PC-9 (cell line): ENCODE measurements around the gene KLHL17. TPM values are rescaled to one million over a fixed set of nuclear protein-coding genes. Genes with fewer than 3 reads are reported as not detected.

Experiments used
- BruUV-seq: library from RNA; stranded (reverse); fragments of 400-500 nt; replicated peaks from 2 replicates; lab custom pipeline; 2021; lab: Mats Ljungman, UMichigan
- CTCF ChIA-PET: fragments of 300-600 bp; sonication (Branson Sonifier 250); formaldehyde crosslinking; loops from one replicate; lab custom pipeline; 2022; ENCODE audit warnings: antibody characterized with exemption; lab: Charles Lee
- POLR2A ChIA-PET: fragments of 300-600 bp; sonication (Branson Sonifier 250); formaldehyde crosslinking; loops from one replicate; lab custom pipeline; 2022; ENCODE audit warnings: antibody characterized with exemption; ENCODE audit not compliant: unreplicated experiment; lab: Charles Lee
- DNase-seq, 2 experiments: peaks; one replicate each; pipeline versions ENCODE4 v3.0.0 to v3.0.0-alpha.2; 2015 to 2022; ENCODE audit warnings: mixed read lengths in 1 of 2
- H2AFZ ChIP-seq: fragments of 200-600 bp; sonication (generic); 2 replicates; pipeline ENCODE4 v1.8.1; 2017; ENCODE audit warnings: antibody characterized with exemption
- H3F3A ChIP-seq: fragments of 200-600 bp; sonication (generic); 2 replicates; pipeline ENCODE4 v1.8.1; 2017; ENCODE audit warnings: antibody characterized with exemption, mild to moderate bottlenecking, low read depth; ENCODE audit not compliant: insufficient read depth
- H3K27ac ChIP-seq: fragments of 200-600 bp; sonication (generic); 2 replicates; pipeline ENCODE4 v1.6.1; 2016; ENCODE audit warnings: mixed run types
- H3K27me3 ChIP-seq: fragments of 200-600 bp; sonication (generic); 2 replicates; pipeline ENCODE4 v1.6.1; 2016; ENCODE audit warnings: low read depth, mixed run types; ENCODE audit not compliant: insufficient read depth
- H3K36me3 ChIP-seq: fragments of 200-600 bp; sonication (generic); 2 replicates; pipeline ENCODE4 v1.6.1; 2016; ENCODE audit warnings: low read depth, mixed run types
- H3K4me1 ChIP-seq: fragments of 200-600 bp; sonication (generic); replicated peaks from 2 replicates; pipeline ENCODE4 v1.6.1; 2016; ENCODE audit warnings: mixed run types; ENCODE audit not compliant: insufficient read depth
- H3K4me2 ChIP-seq: fragments of 200-600 bp; sonication (generic); 2 replicates; pipeline ENCODE4 v1.6.1; 2017; ENCODE audit warnings: mixed run types
- H3K4me3 ChIP-seq: fragments of 200-600 bp; sonication (generic); 2 replicates; pipeline ENCODE4 v1.6.1; 2016; ENCODE audit warnings: mixed run types
- H3K79me2 ChIP-seq: fragments of 200-600 bp; sonication (generic); 2 replicates; pipeline ENCODE4 v1.6.1; 2017; ENCODE audit warnings: low read depth, mixed run types
- H3K9me2 ChIP-seq: fragments of 200-600 bp; sonication (generic); 2 replicates; pipeline ENCODE4 v1.8.1; 2017; ENCODE audit warnings: mild to moderate bottlenecking; ENCODE audit not compliant: insufficient read depth
- H3K9me3 ChIP-seq: fragments of 200-600 bp; sonication (generic); 2 replicates; pipeline ENCODE4 v1.8.1; 2016; ENCODE audit warnings: low read depth; ENCODE audit not compliant: insufficient read depth
- H4K20me1 ChIP-seq: fragments of 200-600 bp; sonication (generic); 2 replicates; pipeline ENCODE4 v1.8.1; 2017; ENCODE audit not compliant: insufficient read depth
- EZH2 ChIP-seq: fragments of 200-600 bp; sonication (generic); IDR thresholded peaks from 2 replicates; pipeline ENCODE4 v1.8.0; 2017; ENCODE audit warnings: antibody characterized with exemption, low read depth
- intact Hi-C: fragments of 100-400 bp; cut with micrococcal nuclease; formaldehyde crosslinking; loops from one replicate; pipeline ENCODE4 v1.10.0; 2022; ENCODE audit not compliant: unreplicated experiment
- total RNA-seq: library from RNA; stranded (reverse); gene quantifications from 2 replicates; pipeline ENCODE4 v1.2.3, GENCODE V29; 2021
- TF ChIP-seq, protein P1 (sequence below): fragments of 200-600 bp; sonication (generic); conservative IDR thresholded peaks from 2 replicates; pipeline ENCODE4 v1.6.1; 2017; ENCODE audit warnings: mixed run types, antibody characterized with exemption, mild to moderate bottlenecking, moderate library complexity

Gene KLHL17
- total RNA-seq, 1 experiment from 2014 or later: 22.7 TPM

DNA sequence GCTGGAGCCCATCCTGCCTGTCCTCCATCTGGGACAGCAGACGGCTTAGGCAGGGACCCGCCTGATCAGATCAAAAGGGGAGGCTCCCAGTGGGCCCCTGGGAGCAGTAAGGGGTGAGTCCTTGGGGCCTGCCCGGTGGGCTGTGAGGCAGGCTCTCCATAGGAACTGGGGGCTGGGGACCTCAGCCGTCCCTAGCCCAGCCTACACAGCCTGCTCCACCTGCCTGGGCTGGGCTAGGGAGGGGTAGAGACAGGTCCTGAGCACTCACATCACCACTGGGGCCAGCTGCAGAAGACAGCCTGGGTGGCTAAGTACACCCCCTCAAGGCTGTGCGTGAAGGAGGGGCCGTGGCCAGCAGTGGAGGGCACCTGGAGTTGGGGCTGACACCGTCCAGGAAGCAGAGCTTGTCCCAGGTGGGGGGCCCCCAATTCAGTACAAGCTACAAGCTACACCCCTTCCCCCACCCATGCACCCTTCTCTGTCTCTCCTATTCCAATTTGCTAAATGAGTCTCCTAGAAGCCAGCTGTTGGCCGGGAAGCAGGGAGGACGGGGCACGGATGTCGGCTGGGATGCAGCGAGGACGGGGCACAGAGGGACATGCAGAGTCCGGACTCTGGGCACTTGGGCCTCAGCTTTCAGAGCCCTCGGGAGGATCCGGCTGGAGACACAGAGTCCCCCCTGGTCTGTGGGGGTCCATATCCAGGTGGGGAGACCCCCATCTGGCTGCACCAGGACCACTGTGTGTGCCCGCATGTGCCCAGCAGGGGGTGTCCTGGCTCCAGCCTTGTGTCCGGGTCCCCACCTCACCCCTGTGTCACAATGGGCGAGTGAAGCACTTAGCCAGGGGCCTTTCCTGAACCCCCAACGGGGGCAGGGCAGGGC lies 54.7 kb downstream of the KLHL17 start:
- H3K36me3 ChIP-seq: no peaks in the 10 kb centered on the region
- CTCF ChIA-PET: no interaction called here
- 0 out of 2 replicates have a peak overlapping the region, but pooled peaks have one; percentile 74 for H3K27ac ChIP-seq
- peaks cover 12% of the 10 kb centered on the region for H3K4me1 ChIP-seq
- peak overlapping the region; percentile 87 for H3K4me2 ChIP-seq
- POLR2A ChIA-PET: no interaction called here
- H3K27me3 ChIP-seq: no peaks in the 10 kb centered on the region
- peaks cover 32% of the 10 kb centered on the region for H3F3A ChIP-seq
- no peaks in the 10 kb centered on the region for H3K79me2 ChIP-seq
- no TSS peak for BruUV-seq
- H3K9me3 ChIP-seq: no peaks in the 10 kb centered on the region
- H3K4me3 ChIP-seq: peak overlapping the region; percentile 65; the same call in 1 of the 2 replicates
- no peaks in the 10 kb centered on the region for H4K20me1 ChIP-seq
- DNase-seq: peak in 1 of 2 experiments; percentile 34
- no peaks in the 10 kb centered on the region for H3K9me2 ChIP-seq
- intact Hi-C loops: no loop called here
- TF ChIP-seq, protein P1, sequence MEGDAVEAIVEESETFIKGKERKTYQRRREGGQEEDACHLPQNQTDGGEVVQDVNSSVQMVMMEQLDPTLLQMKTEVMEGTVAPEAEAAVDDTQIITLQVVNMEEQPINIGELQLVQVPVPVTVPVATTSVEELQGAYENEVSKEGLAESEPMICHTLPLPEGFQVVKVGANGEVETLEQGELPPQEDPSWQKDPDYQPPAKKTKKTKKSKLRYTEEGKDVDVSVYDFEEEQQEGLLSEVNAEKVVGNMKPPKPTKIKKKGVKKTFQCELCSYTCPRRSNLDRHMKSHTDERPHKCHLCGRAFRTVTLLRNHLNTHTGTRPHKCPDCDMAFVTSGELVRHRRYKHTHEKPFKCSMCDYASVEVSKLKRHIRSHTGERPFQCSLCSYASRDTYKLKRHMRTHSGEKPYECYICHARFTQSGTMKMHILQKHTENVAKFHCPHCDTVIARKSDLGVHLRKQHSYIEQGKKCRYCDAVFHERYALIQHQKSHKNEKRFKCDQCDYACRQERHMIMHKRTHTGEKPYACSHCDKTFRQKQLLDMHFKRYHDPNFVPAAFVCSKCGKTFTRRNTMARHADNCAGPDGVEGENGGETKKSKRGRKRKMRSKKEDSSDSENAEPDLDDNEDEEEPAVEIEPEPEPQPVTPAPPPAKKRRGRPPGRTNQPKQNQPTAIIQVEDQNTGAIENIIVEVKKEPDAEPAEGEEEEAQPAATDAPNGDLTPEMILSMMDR: peak; percentile 66
- no peak for TF ChIP-seq EZH2
- no peak overlapping the region for H2AFZ ChIP-seq

Other genes with a start within 250 kb of the KLHL17 start
- 0.59 and 2.2 TPM in 2 replicates for gene SAMD11, start 36.7 kb upstream of the KLHL17 start, total RNA-seq
- gene NOC2L, start 1.3 kb upstream of the KLHL17 start, total RNA-seq: 86.4 and 100 TPM in 2 replicates
- gene PLEKHN1, start 5.9 kb downstream of the KLHL17 start, total RNA-seq: 9.1 and 11.9 TPM in 2 replicates
- gene PERM1, start 21.5 kb downstream of the KLHL17 start, total RNA-seq: 0.60 and 0.81 TPM in 2 replicates
- 19.2 and 41.8 TPM in 2 replicates for gene HES4, start 39.5 kb downstream of the KLHL17 start, total RNA-seq
- gene ISG15, start 52.9 kb downstream of the KLHL17 start, total RNA-seq: 20.9 and 37.7 TPM in 2 replicates
- gene AGRN, start 59.5 kb downstream of the KLHL17 start, total RNA-seq: 278 and 381 TPM in 2 replicates
- gene RNF223, start 113.7 kb downstream of the KLHL17 start, total RNA-seq: 3.2 and 3.6 TPM in 2 replicates
- 26.6 and 31.1 TPM in 2 replicates for gene C1orf159, start 155.5 kb downstream of the KLHL17 start, total RNA-seq
- 4.0 and 5.8 TPM in 2 replicates for gene TTLL10, start 213.3 kb downstream of the KLHL17 start, total RNA-seq
- 6.9 and 14.1 TPM in 2 replicates for gene TNFRSF18, start 246.0 kb downstream of the KLHL17 start, total RNA-seq